Superior temporal gyrus (tissue), 1 donor: ENCODE results near the gene COMMD1.
"Not testable (repeated sequence)": the region's sequence is repeated elsewhere in the genome, so short reads cannot be mapped to it uniquely, and the experiment has no call there.

Source experiments
- DNase-seq: peaks from one replicate; pipeline ENCODE4 v3.0.0-alpha.2; 2016; ENCODE audit errors: extremely low spot score

The COMMD1 gene

GRCh38 chr2:61924895-61925663, 19.6 kb downstream of the COMMD1 start:
- no peak for DNase-seq

- no peak for DNase-seq
Observed at GRCh38 chr2:61926531-61927477, 21.3 kb downstream of the COMMD1 start.

GRCh38 chr2:61928826-61929461, 23.5 kb downstream of the COMMD1 start:
- DNase-seq, result no peak

GRCh38 chr2:61937098-61937497, 31.6 kb downstream of the COMMD1 start:
- no peak for DNase-seq

GRCh38 chr2:61937886-61938285, 32.4 kb downstream of the COMMD1 start:
- DNase-seq, result no peak

GRCh38 chr2:61938511-61938910, 33.0 kb downstream of the COMMD1 start:
- DNase-seq, result no peak

GRCh38 chr2:61943251-61943650, 37.8 kb downstream of the COMMD1 start:
- no peak for DNase-seq

- no peak for DNase-seq
Observed at GRCh38 chr2:61946666-61947065, 41.2 kb downstream of the COMMD1 start.

- no peak for DNase-seq
Observed at GRCh38 chr2:61948661-61949457, 43.4 kb downstream of the COMMD1 start.

GRCh38 chr2:61949458-61949713, 43.9 kb downstream of the COMMD1 start:
- DNase-seq, result no peak

- DNase-seq, result no peak
Observed at GRCh38 chr2:61949714-61950560, 44.5 kb downstream of the COMMD1 start.

GRCh38 chr2:61950571-61951315, 45.3 kb downstream of the COMMD1 start:
- no peak for DNase-seq

- no peak for DNase-seq
Observed at GRCh38 chr2:61951881-61952280, 46.4 kb downstream of the COMMD1 start.

- no peak for DNase-seq
Observed at GRCh38 chr2:61952288-61952687, 46.8 kb downstream of the COMMD1 start.

GRCh38 chr2:61954856-61955255, 49.4 kb downstream of the COMMD1 start:
- not testable (repeated sequence) for DNase-seq

- DNase-seq, result no peak
Observed at GRCh38 chr2:61959381-61960293, 54.2 kb downstream of the COMMD1 start.

GRCh38 chr2:61961231-61961901, 55.9 kb downstream of the COMMD1 start:
- no peak for DNase-seq
